HCT116 (cell line): ENCODE measurements around the gene GYS1. TPM values are rescaled to one million over a fixed set of nuclear protein-coding genes. Genes with fewer than 3 reads are reported as not detected.

Experiments
- ATAC-seq: fragments of 200-7000 bp; cut with Tn5 transposase; 2 replicates; pipeline ENCODE4 v1.9.1; 2020; ENCODE audit warnings: mild to moderate bottlenecking, moderate library complexity
- BruUV-seq: library from RNA; stranded (reverse); fragments of 400-500 nt; replicated peaks from 2 replicates; lab custom pipeline; 2021; lab: Mats Ljungman, UMichigan
- CTCF ChIA-PET: fragments of 300-600 bp; sonication (Branson Sonifier 250); formaldehyde crosslinking; loops from one replicate; lab custom pipeline; 2021; ENCODE audit warnings: antibody characterized with exemption; lab: Charles Lee
- POLR2A ChIA-PET: fragments of 300-600, 350-600 bp; sonication (Branson Sonifier 250); formaldehyde crosslinking; loops from one replicate; lab custom pipeline; 2021; ENCODE audit warnings: antibody characterized with exemption; lab: Charles Lee
- RAD21 ChIA-PET, 2 experiments: fragments of 300-600 bp; sonication (Branson Sonifier 250); formaldehyde crosslinking; loops; one replicate each; lab custom pipeline; 2023; ENCODE audit warnings: low total read pairs in 2 of 2; ENCODE audit not compliant: uncharacterized antibody in 2 of 2, unreplicated experiment in 2 of 2, low non-redundant PET in 1 of 2; lab: Charles Lee
- DNase-seq: peaks from one replicate; pipeline ENCODE4 v3.0.0-alpha.2; 2010; ENCODE audit warnings: low read depth, low spot score
- H2AFZ ChIP-seq: fragments of 200-600 bp; shearing (Covaris generic), sonication (generic); 2 replicates; pipeline ENCODE4 v1.6.1; 2017; ENCODE audit warnings: low read depth, mixed run types, mixed read lengths, antibody characterized with exemption, low read length; ENCODE audit not compliant: poor library complexity, severe bottlenecking
- H3K27ac ChIP-seq: 2 replicates; pipeline ENCODE4 v1.5.1; 2012; ENCODE audit warnings: low read depth, low read length
- H3K27me3 ChIP-seq: fragments of 200-600 bp; sonication (generic); 2 replicates; pipeline ENCODE4 v1.6.1; 2016; ENCODE audit warnings: mixed run types, low read length, mixed read lengths; ENCODE audit not compliant: insufficient read depth
- H3K36me3 ChIP-seq, 2 experiments: fragments of 200-500 bp in 1 of 2; fragments of 200-600 bp in 1 of 2; sonication (Bioruptor generic) in 1 of 2; sonication (generic) in 1 of 2; 2 replicates each; pipeline versions ENCODE4 v1.5.1 to v1.6.1; 2014 to 2016; ENCODE audit warnings: low read length in 2 of 2, inconsistent platforms in 1 of 2, mixed read lengths in 1 of 2, mixed run types in 1 of 2; ENCODE audit not compliant: insufficient read depth in 2 of 2, control insufficient read depth in 1 of 2
- H3K4me1 ChIP-seq, 2 experiments: fragments of 200-600 bp in 1 of 2; sonication (generic) in 1 of 2; 2 replicates each; pipeline versions ENCODE4 v1.5.1 to v1.6.1; 2012 to 2017; ENCODE audit warnings: low read length in 2 of 2, inconsistent platforms in 1 of 2, mild to moderate bottlenecking in 1 of 2, mixed read lengths in 1 of 2, mixed run types in 1 of 2, moderate library complexity in 1 of 2; ENCODE audit not compliant: insufficient read depth in 2 of 2, control insufficient read depth in 1 of 2
- H3K4me2 ChIP-seq: fragments of 200-600 bp; sonication (generic); 2 replicates; pipeline ENCODE4 v1.6.1; 2017; ENCODE audit warnings: mixed run types, low read length, mixed read lengths
- H3K4me3 ChIP-seq, 2 experiments: fragments of 200-600 bp in 1 of 2; sonication (generic) in 1 of 2; replicated peaks in 1 of 2; 2 replicates each; pipeline ENCODE4 v1.5.1; 2011 to 2016; ENCODE audit warnings: low read length in 2 of 2, control low read depth in 1 of 2, low read depth in 1 of 2, mild to moderate bottlenecking in 1 of 2, mixed read lengths in 1 of 2, mixed run types in 1 of 2
- H3K79me2 ChIP-seq: fragments of 200-600 bp; sonication (generic); 2 replicates; pipeline ENCODE4 v1.6.1; 2017; ENCODE audit warnings: mild to moderate bottlenecking, mixed run types, low read length, moderate library complexity, mixed read lengths; ENCODE audit not compliant: insufficient read depth
- H3K9ac ChIP-seq: fragments of 200-600 bp; sonication (generic); 2 replicates; pipeline ENCODE4 v1.6.1; 2016; ENCODE audit warnings: low read length, mixed read lengths
- H3K9me2 ChIP-seq: fragments of 200-600 bp; sonication (generic), shearing (Covaris generic); 2 replicates; pipeline ENCODE4 v1.6.1; 2017; ENCODE audit warnings: mixed run types, mild to moderate bottlenecking, moderate library complexity; ENCODE audit not compliant: insufficient read depth
- H3K9me3 ChIP-seq, 2 experiments: fragments of 200-500 bp in 1 of 2; fragments of 200-600 bp in 1 of 2; sonication (Bioruptor generic) in 1 of 2; sonication (generic) in 1 of 2; 2 replicates each; pipeline ENCODE4 v1.6.1; 2014 to 2017; ENCODE audit warnings: low read length in 2 of 2, mixed read lengths in 2 of 2, inconsistent platforms in 1 of 2, low read depth in 1 of 2, mild to moderate bottlenecking in 1 of 2, mixed run types in 1 of 2, moderate library complexity in 1 of 2; ENCODE audit not compliant: control insufficient read depth in 1 of 2, insufficient read depth in 1 of 2
- H4K20me1 ChIP-seq: fragments of 200-600 bp; sonication (generic), shearing (Covaris generic); 2 replicates; pipeline ENCODE4 v1.6.1; 2017; ENCODE audit warnings: mixed run types, mild to moderate bottlenecking, moderate library complexity; ENCODE audit not compliant: insufficient read depth
- ATF3 ChIP-seq: IDR thresholded peaks from 2 replicates; pipeline ENCODE4 v1.6.1; 2012
- CBX3 ChIP-seq: IDR thresholded peaks from 2 replicates; pipeline ENCODE4 v1.6.1; 2012; ENCODE audit warnings: low read depth
- EZH2 ChIP-seq: fragments of 200-600 bp; sonication (generic); IDR thresholded peaks from 2 replicates; pipeline ENCODE4 v1.6.1; 2017; ENCODE audit warnings: antibody characterized with exemption, mixed run types
- MAX ChIP-seq: IDR thresholded peaks from 2 replicates; pipeline ENCODE4 v1.6.1; 2012
- REST ChIP-seq: IDR thresholded peaks from 2 replicates; pipeline ENCODE4 v1.6.1; 2012; ENCODE audit warnings: low read depth
- SIN3A ChIP-seq: IDR thresholded peaks from 2 replicates; pipeline ENCODE4 v1.6.1; 2012; ENCODE audit warnings: low read depth
- YY1 ChIP-seq: IDR thresholded peaks from 2 replicates; pipeline ENCODE4 v1.6.1; 2011; ENCODE audit warnings: low read length, low read depth, moderate library complexity, mild to moderate bottlenecking; ENCODE audit not compliant: insufficient replicate concordance; ENCODE audit errors: extremely low read depth
- ZBTB33 ChIP-seq: IDR thresholded peaks from 2 replicates; pipeline ENCODE4 v1.6.1; 2011; ENCODE audit warnings: mild to moderate bottlenecking, low read length, moderate library complexity; ENCODE audit not compliant: insufficient replicate concordance; ENCODE audit errors: extremely low read depth
- intact Hi-C: fragments of 100-400 bp; cut with micrococcal nuclease; formaldehyde crosslinking; loops from 2 replicates; pipeline ENCODE4 v1.10.0; 2022
- total RNA-seq: library from RNA; stranded (reverse); gene quantifications from one replicate; pipeline ENCODE4 v1.2.1, GENCODE V29; 2021; ENCODE audit not compliant: unreplicated experiment

GYS1 gene
- total RNA-seq, 1 experiment from 2014 or later: 50.7 TPM

- TF ChIP-seq ZBTB33: no peak
These were observed 70.3 kb downstream of the GYS1 start (continued) for GRCh38 chr19:48922548-48923490.

GRCh38 chr19:48921721-48922500 lies 71.2 kb downstream of the GYS1 start:
- POLR2A ChIA-PET: no interaction called here
- no peaks in the 10 kb centered on the region for H3K79me2 ChIP-seq
- no peak overlapping the region for H3K4me2 ChIP-seq
- CTCF ChIA-PET: no interaction called here
- H3K4me3 ChIP-seq: no peak overlapping the region
- intact Hi-C loops: no loop called here
- no peaks in the 10 kb centered on the region for H3K27me3 ChIP-seq
- H3K36me3 ChIP-seq: peaks cover 2 to 3% of the 10 kb centered on the region in 2 experiments; a peak in 1 of 4 replicates
- DNase-seq: no peak
- no peaks in the 10 kb centered on the region for H3K9me2 ChIP-seq
- ATAC-seq: no peak
- H2AFZ ChIP-seq: no peak overlapping the region
- no peaks in the 10 kb centered on the region for H3K9me3 ChIP-seq
- no peak for TF ChIP-seq SIN3A
- no peak for TF ChIP-seq MAX
- TF ChIP-seq YY1: no peak
- no peak for TF ChIP-seq REST
- no peak for TF ChIP-seq CBX3
- no peak for TF ChIP-seq EZH2
- TF ChIP-seq ATF3: no peak
- no TSS peak for BruUV-seq
- no peaks in the 10 kb centered on the region for H4K20me1 ChIP-seq
- RAD21 ChIA-PET: no interaction called here
- H3K9ac ChIP-seq: no peak overlapping the region
- no peak overlapping the region for H3K27ac ChIP-seq
- H3K4me1 ChIP-seq: peaks cover 17 to 26% of the 10 kb centered on the region in 2 experiments
